ENCODE results near the gene AGAP1.

DNA sequence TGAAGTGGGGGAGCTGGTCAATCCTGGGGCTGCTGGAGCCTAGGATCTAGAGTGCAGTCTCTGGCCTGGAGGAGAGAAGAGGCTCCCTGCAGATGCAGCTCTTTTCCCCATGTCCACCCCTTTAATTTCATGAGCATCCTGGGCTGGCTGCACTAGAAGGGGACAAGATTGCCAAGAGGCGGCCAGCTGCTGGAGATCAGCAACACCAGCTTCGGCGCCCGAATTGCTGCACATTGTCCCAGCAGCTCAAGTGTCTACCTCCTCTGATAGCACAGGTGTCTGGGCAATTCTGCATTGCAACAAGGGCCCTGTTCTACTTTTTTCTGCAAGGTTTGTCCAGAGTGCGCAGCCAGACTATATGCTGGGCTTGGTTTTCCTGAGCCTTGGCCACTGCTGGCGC, 125.7 kb downstream of the AGAP1 start:
- TF ChIP-seq, protein P1, sequence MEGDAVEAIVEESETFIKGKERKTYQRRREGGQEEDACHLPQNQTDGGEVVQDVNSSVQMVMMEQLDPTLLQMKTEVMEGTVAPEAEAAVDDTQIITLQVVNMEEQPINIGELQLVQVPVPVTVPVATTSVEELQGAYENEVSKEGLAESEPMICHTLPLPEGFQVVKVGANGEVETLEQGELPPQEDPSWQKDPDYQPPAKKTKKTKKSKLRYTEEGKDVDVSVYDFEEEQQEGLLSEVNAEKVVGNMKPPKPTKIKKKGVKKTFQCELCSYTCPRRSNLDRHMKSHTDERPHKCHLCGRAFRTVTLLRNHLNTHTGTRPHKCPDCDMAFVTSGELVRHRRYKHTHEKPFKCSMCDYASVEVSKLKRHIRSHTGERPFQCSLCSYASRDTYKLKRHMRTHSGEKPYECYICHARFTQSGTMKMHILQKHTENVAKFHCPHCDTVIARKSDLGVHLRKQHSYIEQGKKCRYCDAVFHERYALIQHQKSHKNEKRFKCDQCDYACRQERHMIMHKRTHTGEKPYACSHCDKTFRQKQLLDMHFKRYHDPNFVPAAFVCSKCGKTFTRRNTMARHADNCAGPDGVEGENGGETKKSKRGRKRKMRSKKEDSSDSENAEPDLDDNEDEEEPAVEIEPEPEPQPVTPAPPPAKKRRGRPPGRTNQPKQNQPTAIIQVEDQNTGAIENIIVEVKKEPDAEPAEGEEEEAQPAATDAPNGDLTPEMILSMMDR (conservative IDR thresholded peaks at IDR 0.05; ENCODE audit: low read length): no peak
- no peak for TF ChIP-seq EZH2phosphoT487 (IDR thresholded peaks at IDR 0.05; ENCODE audit: borderline replicate concordance, low read depth, low read length)

Measured in OCI-LY7 (cell line).